ENCODE data around the gene SEC16A. TPM values are rescaled to one million over a fixed set of nuclear protein-coding genes. Genes with fewer than 3 reads are reported as not detected.

SEC16A gene
- total RNA-seq (10 to 100 TPM; 75.5 to 78.0 TPM), polyA plus RNA-seq (42.9 TPM)

DNA sequence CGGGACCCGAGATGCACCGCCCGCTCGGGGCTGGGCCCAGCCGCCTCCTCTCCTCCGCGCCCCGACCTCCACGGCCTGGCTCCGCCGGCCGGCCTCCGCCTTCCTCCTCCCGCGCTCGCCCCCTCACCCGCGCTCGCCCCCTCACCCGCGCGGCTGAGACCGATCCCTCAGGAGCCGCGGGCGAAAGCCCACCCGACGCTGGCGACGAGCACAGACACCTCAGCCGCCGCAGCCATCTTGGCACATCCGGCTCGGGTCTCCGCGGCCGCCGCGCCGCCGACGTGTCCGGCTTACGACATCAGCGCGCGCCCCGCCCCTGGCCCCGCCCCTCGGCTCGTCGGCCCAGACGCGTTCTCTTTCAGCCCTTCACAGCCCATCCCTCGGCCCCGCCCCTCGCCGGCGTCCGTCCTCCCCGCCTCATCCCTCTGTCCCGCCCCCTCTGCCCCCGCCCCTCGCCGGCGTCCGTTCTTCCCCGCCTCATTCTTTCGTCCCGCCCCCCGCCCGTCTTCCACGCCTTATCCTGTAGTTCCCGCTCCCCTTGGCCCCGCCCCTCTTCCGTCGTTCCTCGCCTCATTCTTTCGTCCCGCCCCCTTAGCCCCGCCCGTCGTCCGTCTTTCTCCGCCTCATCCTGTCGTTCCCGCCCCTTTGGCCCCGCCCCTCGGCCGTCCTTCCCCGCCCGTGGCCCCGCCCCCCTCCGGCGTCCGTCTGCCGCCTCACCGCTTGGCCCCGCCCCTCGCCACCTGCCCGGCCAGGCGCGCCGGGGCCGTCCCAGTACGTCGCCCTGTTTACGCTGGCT lies at the start of gene SEC16A:
Gene SEC16A (minus strand): TSS at position 248 of the 796 bp plus-strand sequence. CDS start 5,425 bp downstream, outside the sequence.
- Histone ChIP-seq H3K4me1 (ENCODE audit: insufficient read depth, low read length) (peaks cover 19% of the 10 kb centered on the region), H3K27ac (ENCODE audit: low read depth, low read length) (peak within 1 kb of the TSS; percentile 96), H3K36me3 (ENCODE audit: insufficient read depth, low read length) (no peaks in the 10 kb centered on the region), H3K9me3 (ENCODE audit: low read length) (no peaks in the 10 kb centered on the region), H3K4me3 (ENCODE audit: low read length) (peak within 1 kb of the TSS; percentile 75), H3K27me3 (ENCODE audit: insufficient read depth, low read length, poor library complexity, severe bottlenecking) (no peaks in the 10 kb centered on the region)
- ChIA-PET CTCF (interaction anchor here (0.7 to 6.9 kb wide), 5 partner anchors 13 to 149 kb away, joined by 3 to 82 read pairs (median 7); no protein-coding TSS in a partner anchor), POLR2A (interaction anchor here (1.3 to 2.4 kb wide), 2 partner anchors 149 to 707 kb away, joined by 3 to 6 read pairs; no protein-coding TSS in a partner anchor)
- Mint-ChIP-seq H3K9me3 (no peaks in the 10 kb centered on the region), H3K36me3 (peaks cover 0 to 25% (median 3%) of the 10 kb centered on the region in 3 donors), H3K4me1 (peaks cover 29 to 45% (median 30%) of the 10 kb centered on the region in 3 donors), H3K27ac (peak within 1 kb of the TSS; percentile 93 to 100 (median 98)), H3K4me3 (peak within 1 kb of the TSS; percentile 92 to 97 (median 94)), H3K27me3 (no peaks in the 10 kb centered on the region)
- peak; percentile 98 to 100 (median 99) for DNase-seq

DNA sequence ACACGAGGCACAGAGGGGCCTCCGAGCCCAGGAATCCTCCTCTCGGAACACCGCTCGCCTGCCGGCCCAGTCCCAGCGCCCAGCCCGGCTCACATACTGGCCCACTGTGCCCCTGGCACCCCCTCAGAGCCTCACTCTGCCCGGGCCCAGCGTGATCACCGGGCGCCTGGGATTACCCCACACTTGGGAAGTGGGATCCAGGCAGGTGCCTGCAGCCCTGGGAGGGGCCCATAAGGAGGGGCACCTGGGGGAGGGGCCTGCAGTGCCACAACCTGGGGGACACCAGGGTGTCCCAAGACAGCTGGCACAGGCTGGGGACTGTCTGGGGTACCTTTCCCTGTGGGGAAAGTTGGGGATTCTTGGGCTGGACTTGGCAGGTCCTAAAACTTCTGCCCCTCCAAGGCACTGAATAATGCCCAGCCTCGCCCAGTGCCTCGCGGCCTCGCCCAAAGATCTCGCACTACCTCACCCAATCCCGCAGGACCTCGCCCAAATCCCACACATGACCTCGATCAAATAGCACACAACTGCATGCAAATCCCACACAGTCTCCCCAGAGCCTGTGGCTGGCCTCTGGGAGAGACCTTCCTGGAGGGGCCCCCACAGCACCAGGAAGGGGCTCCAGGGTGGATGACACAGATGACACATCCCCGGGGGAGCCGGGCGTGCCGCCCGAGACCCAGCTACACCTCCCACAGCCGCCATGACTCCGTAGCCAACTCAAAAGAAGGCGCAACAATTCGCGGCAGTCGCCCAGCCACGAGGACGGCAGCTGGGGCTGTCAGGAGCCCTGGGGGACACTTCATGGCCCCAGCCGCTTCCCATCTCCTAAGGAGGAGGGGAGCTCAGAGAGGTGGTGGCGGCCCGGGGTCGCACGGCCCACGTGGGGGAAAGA lies 49.3 kb upstream of the SEC16A start:
- ChIA-PET POLR2A (no interaction called here), CTCF (interaction anchor here (2.1 to 2.6 kb wide), 2 partner anchors 44 to 100 kb away, joined by 6 to 7 read pairs; no protein-coding TSS in a partner anchor)
- no peaks in the 10 kb centered on the region for H3K27me3 Mint-ChIP-seq
- H3K36me3 Mint-ChIP-seq = peaks cover 0 to under 1% (median 0%) of the 10 kb centered on the region in 3 donors
- Histone ChIP-seq H3K27ac (ENCODE audit: low read depth, low read length) (no peak overlapping the region), H3K4me3 (ENCODE audit: low read length) (no peak overlapping the region), H3K27me3 (ENCODE audit: insufficient read depth, low read length, poor library complexity, severe bottlenecking) (no peaks in the 10 kb centered on the region), H3K9me3 (ENCODE audit: low read length) (no peaks in the 10 kb centered on the region), H3K36me3 (ENCODE audit: insufficient read depth, low read length) (no peaks in the 10 kb centered on the region), H3K4me1 (ENCODE audit: insufficient read depth, low read length) (peaks cover 76% of the 10 kb centered on the region)
- no peak for DNase-seq
- H3K4me3 Mint-ChIP-seq = peak overlapping the region; percentile 6 to 73 (median 45)
- peak overlapping the region in 3 of 8 donors; percentile 40 to 80 (median 56) for H3K27ac Mint-ChIP-seq
- peaks cover 30 to 54% (median 35%) of the 10 kb centered on the region in 3 donors for H3K4me1 Mint-ChIP-seq
- no peaks in the 10 kb centered on the region for H3K9me3 Mint-ChIP-seq

- POLR2A ChIA-PET = no interaction called here
- Mint-ChIP-seq H3K27me3 (no peaks in the 10 kb centered on the region), H3K27ac (peak overlapping the region in 4 of 8 donors; percentile 23 to 80 (median 56)), H3K4me1 (peaks cover 28 to 47% (median 30%) of the 10 kb centered on the region in 3 donors), H3K9me3 (no peaks in the 10 kb centered on the region), H3K36me3 (no peaks in the 10 kb centered on the region), H3K4me3 (peak overlapping the region in 2 of 7 donors; percentile 9 to 41)
- no peak overlapping the region for H3K27ac ChIP-seq (ENCODE audit: low read depth, low read length)
- H3K36me3 ChIP-seq (ENCODE audit: insufficient read depth, low read length) = no peaks in the 10 kb centered on the region
- H3K27me3 ChIP-seq (ENCODE audit: insufficient read depth, low read length, poor library complexity, severe bottlenecking) = no peaks in the 10 kb centered on the region
- H3K4me3 ChIP-seq (ENCODE audit: low read length) = no peak overlapping the region
- H3K4me1 ChIP-seq (ENCODE audit: insufficient read depth, low read length) = peaks cover 68% of the 10 kb centered on the region
- no peaks in the 10 kb centered on the region for H3K9me3 ChIP-seq (ENCODE audit: low read length)
- no peak for DNase-seq
- CTCF ChIA-PET = interaction anchor here (1.6 kb wide), 1 partner anchor 47 kb away, joined by 3 read pairs; no protein-coding TSS in a partner anchor
Observed at GRCh38 chr9:136531186-136531903, 48.5 kb upstream of the SEC16A start.

DNA sequence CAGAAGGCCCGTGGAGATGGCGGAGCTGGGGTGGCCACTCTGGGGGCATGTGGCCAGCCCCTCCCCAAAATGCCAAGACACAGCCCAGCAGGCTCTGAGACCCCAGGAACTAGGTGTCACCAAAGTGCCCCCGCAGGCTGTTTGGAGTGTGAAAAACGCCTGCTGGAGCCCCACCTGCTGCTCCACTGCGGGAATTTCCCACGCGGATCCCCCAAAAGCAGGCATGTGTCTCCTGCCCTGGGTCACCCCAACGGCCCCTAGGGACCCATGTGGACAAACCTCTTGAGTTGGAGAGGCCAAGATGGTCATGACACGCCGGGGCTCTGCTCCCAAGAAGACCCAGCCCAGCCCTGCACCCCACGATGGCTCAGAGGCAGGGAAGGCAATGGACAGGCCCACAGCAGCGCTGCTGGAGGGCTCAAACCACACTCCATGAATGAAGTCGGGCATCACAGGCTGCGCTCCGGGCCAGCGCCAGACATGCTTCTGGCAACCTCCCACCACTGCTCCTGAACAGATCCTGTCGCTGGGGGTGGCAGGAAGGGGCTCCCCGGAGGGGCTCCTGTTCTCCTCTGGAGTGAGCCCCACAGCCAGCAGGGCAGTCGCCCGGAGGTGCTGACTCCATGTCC lies 47.7 kb upstream of the SEC16A start:
- Histone ChIP-seq H3K9me3 (ENCODE audit: low read length) (no peaks in the 10 kb centered on the region), H3K4me3 (ENCODE audit: low read length) (no peak overlapping the region), H3K36me3 (ENCODE audit: insufficient read depth, low read length) (no peaks in the 10 kb centered on the region), H3K4me1 (ENCODE audit: insufficient read depth, low read length) (peaks cover 63% of the 10 kb centered on the region), H3K27ac (ENCODE audit: low read depth, low read length) (no peak overlapping the region), H3K27me3 (ENCODE audit: insufficient read depth, low read length, poor library complexity, severe bottlenecking) (no peaks in the 10 kb centered on the region)
- Mint-ChIP-seq H3K36me3 (no peaks in the 10 kb centered on the region), H3K27me3 (no peaks in the 10 kb centered on the region), H3K27ac (peak overlapping the region in 3 of 8 donors; percentile 22 to 63 (median 50)), H3K4me1 (peaks cover 28 to 42% (median 30%) of the 10 kb centered on the region in 3 donors), H3K4me3 (peak overlapping the region in 2 of 7 donors; percentile 9 to 78), H3K9me3 (no peaks in the 10 kb centered on the region)
- POLR2A ChIA-PET = no interaction called here
- no peak for DNase-seq
- CTCF ChIA-PET = interaction anchor here (1.6 kb wide), 1 partner anchor 46 kb away, joined by 3 read pairs; no protein-coding TSS in a partner anchor

- H3K4me1 ChIP-seq (ENCODE audit: insufficient read depth, low read length) = peaks cover 63% of the 10 kb centered on the region
- Mint-ChIP-seq H3K4me3 (peak overlapping the region in 1 of 7 donors; percentile 78), H3K4me1 (peaks cover 28 to 42% (median 30%) of the 10 kb centered on the region in 3 donors), H3K36me3 (no peaks in the 10 kb centered on the region), H3K27ac (no peak overlapping the region), H3K27me3 (no peaks in the 10 kb centered on the region), H3K9me3 (no peaks in the 10 kb centered on the region)
- H3K27me3 ChIP-seq (ENCODE audit: insufficient read depth, low read length, poor library complexity, severe bottlenecking) = no peaks in the 10 kb centered on the region
- H3K9me3 ChIP-seq (ENCODE audit: low read length) = no peaks in the 10 kb centered on the region
- ChIA-PET CTCF (interaction anchor here (1.6 kb wide), 1 partner anchor 45 kb away, joined by 3 read pairs; no protein-coding TSS in a partner anchor), POLR2A (no interaction called here)
- no peaks in the 10 kb centered on the region for H3K36me3 ChIP-seq (ENCODE audit: insufficient read depth, low read length)
- DNase-seq = no peak
- H3K4me3 ChIP-seq (ENCODE audit: low read length) = no peak overlapping the region
- H3K27ac ChIP-seq (ENCODE audit: low read depth, low read length) = no peak overlapping the region
Observed at GRCh38 chr9:136529516-136530460, 46.9 kb upstream of the SEC16A start.

DNA sequence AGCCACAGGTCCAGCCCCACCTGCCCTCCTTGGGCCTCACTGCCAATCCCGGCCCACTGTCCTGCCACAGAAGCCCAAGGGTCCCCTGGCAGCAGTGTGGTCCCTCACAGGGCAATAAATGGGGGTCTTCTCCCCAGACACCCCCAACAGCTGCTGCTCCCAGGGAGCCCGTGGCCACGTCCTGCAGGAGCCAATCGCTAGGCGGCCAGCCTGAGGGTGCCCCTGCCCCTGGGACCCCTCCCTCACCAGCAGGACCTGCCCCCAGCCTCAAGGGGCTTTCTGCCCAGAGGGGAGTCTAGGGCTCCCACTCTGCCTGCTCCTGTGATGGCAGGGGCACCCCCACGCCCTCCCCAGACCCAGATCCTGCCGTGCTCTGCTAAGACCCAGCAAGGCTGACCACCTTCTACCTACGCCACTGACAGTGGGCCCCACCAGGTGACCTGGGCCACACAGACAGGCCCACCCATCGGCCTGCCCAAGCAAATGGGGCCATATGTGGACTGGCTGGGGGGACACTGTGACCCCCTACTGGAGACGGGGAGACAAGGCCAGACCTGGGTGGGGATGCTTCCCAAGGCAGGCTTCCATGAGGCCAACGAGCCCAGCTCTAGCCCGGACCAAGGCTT lies 46.0 kb upstream of the SEC16A start:
- Histone ChIP-seq H3K36me3 (ENCODE audit: insufficient read depth, low read length) (no peaks in the 10 kb centered on the region), H3K9me3 (ENCODE audit: low read length) (no peaks in the 10 kb centered on the region), H3K4me1 (ENCODE audit: insufficient read depth, low read length) (peaks cover 56% of the 10 kb centered on the region), H3K27me3 (ENCODE audit: insufficient read depth, low read length, poor library complexity, severe bottlenecking) (no peaks in the 10 kb centered on the region), H3K27ac (ENCODE audit: low read depth, low read length) (no peak overlapping the region), H3K4me3 (ENCODE audit: low read length) (no peak overlapping the region)
- DNase-seq = no peak
- peak overlapping the region in 1 of 8 donors; percentile 10 for H3K27ac Mint-ChIP-seq
- no peak overlapping the region for H3K4me3 Mint-ChIP-seq
- peaks cover 21 to 35% (median 23%) of the 10 kb centered on the region in 3 donors for H3K4me1 Mint-ChIP-seq
- no peaks in the 10 kb centered on the region for H3K27me3 Mint-ChIP-seq
- ChIA-PET CTCF (no interaction called here), POLR2A (no interaction called here)
- no peaks in the 10 kb centered on the region for H3K9me3 Mint-ChIP-seq
- H3K36me3 Mint-ChIP-seq = peaks cover 0 to 3% (median 0%) of the 10 kb centered on the region in 3 donors

Measured in CD8-positive, alpha-beta memory T cell (primary cell).